MM.1S (cell line): Measurements from ENCODE around the gene TMPRSS3.

Source experiments
- CTCF ChIP-seq: fragments of 300-600 bp; sonication (generic); IDR thresholded peaks from 2 replicates; pipeline ENCODE4 v1.5.1; 2016; ENCODE audit warnings: antibody characterized with exemption, low read length, mixed read lengths
- EZH2phosphoT487 ChIP-seq: fragments of 300-600 bp; sonication (generic); IDR thresholded peaks from 2 replicates; pipeline ENCODE4 v1.6.1; 2018; ENCODE audit warnings: antibody characterized with exemption, low read length

- TF ChIP-seq EZH2phosphoT487 = no peak
- no peak for TF ChIP-seq CTCF
Observed at GRCh38 chr21:42340187-42341050, 55.4 kb downstream of the TMPRSS3 start.
